ENCODE data around the gene SSNA1.
A peak's percentile ranks its signal among the peaks of the same experiment; 100 is the strongest.

Gene SSNA1

DNA sequence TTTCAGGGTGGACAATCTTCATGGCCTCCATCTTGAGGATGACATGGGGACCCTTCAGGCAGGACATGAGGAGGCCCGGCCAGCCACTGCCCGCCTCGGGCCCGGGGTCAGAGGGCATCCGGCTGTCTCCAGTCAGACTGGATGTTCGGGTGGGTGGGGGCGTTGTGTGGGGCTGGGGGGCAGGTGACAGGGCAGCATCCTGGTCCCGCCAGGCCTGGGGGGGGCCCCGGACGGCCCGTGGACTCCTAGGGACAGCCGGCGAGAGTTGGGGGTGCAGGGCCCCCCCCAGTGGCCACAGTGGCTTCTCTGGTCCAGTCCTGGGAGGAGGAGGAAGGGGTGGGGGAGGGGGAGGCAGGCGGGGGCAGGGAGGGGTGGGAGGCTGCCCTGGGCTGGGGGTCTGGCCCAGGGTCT is 32.6 kb downstream of the SSNA1 start:
- TF ChIP-seq, protein P1, sequence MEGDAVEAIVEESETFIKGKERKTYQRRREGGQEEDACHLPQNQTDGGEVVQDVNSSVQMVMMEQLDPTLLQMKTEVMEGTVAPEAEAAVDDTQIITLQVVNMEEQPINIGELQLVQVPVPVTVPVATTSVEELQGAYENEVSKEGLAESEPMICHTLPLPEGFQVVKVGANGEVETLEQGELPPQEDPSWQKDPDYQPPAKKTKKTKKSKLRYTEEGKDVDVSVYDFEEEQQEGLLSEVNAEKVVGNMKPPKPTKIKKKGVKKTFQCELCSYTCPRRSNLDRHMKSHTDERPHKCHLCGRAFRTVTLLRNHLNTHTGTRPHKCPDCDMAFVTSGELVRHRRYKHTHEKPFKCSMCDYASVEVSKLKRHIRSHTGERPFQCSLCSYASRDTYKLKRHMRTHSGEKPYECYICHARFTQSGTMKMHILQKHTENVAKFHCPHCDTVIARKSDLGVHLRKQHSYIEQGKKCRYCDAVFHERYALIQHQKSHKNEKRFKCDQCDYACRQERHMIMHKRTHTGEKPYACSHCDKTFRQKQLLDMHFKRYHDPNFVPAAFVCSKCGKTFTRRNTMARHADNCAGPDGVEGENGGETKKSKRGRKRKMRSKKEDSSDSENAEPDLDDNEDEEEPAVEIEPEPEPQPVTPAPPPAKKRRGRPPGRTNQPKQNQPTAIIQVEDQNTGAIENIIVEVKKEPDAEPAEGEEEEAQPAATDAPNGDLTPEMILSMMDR (IDR thresholded peaks at IDR 0.05), result no peak
- no peak overlapping the region for H3K27ac ChIP-seq
- H3K4me3 ChIP-seq, result peak overlapping the region; percentile 87
- DNase-seq (ENCODE audit: low spot score), result no peak

DNA sequence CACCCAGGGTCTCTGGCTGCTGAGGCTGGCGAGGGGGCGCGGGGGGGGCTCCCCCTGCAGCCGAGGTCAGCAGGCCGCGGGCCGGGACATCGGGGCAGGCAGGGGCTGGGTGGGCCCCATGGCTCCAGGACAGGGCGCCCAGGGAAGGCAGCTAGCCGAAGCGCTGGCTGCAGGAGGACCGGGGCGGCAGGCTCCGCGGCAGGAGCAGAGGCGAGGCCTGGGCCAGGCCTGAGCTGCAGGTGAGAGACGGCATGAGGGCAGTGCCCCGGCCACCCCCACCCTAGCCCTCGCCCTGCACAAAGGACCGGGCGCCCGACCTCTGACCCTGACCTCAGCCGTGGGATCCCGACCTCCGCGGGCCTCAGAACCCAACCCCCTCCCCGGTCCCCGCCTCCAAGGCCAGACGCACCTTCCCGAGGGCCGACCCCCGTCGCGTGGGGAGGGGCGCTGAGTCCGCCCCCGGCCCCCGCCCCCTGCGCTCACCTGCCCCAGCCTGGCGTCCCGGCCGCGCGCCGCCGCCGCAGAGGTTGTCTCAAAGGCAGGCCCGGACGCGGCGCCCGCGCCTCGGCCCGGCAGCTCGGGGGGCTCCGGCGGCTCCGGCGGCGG is 33.1 kb downstream of the SSNA1 start:
- Histone ChIP-seq H3K4me3 (peak overlapping the region; percentile 87), H3K27ac (peak overlapping the region in 1 of 2 donors; percentile 97)
- no peak for DNase-seq (ENCODE audit: low spot score)
- TF ChIP-seq, protein P1 (IDR thresholded peaks at IDR 0.05), result no peak

- no peak for DNase-seq (ENCODE audit: low spot score)
- Histone ChIP-seq H3K4me3 (peak within 1 kb of the TSS; percentile 87), H3K27ac (peak within 1 kb of the TSS; percentile 71 to 97)
- TF ChIP-seq, protein P1 (IDR thresholded peaks at IDR 0.05), result no peak
These were observed 34.0 kb downstream of the SSNA1 start, which contains the start of gene RNF208 for GRCh38 chr9:137222190-137223077. Gene RNF208 (minus strand): TSS chr9:137222240. CDS start chr9:137221212, 1,028 bp downstream.

- peak overlapping the region; percentile 87 for H3K4me3 ChIP-seq
- peak overlapping the region; percentile 71 to 97 for H3K27ac ChIP-seq
- DNase-seq (ENCODE audit: low spot score), result peak; percentile 99
- TF ChIP-seq, protein P1 (IDR thresholded peaks at IDR 0.05), result no peak
These were observed 34.8 kb downstream of the SSNA1 start for GRCh38 chr9:137223078-137223970.

DNA sequence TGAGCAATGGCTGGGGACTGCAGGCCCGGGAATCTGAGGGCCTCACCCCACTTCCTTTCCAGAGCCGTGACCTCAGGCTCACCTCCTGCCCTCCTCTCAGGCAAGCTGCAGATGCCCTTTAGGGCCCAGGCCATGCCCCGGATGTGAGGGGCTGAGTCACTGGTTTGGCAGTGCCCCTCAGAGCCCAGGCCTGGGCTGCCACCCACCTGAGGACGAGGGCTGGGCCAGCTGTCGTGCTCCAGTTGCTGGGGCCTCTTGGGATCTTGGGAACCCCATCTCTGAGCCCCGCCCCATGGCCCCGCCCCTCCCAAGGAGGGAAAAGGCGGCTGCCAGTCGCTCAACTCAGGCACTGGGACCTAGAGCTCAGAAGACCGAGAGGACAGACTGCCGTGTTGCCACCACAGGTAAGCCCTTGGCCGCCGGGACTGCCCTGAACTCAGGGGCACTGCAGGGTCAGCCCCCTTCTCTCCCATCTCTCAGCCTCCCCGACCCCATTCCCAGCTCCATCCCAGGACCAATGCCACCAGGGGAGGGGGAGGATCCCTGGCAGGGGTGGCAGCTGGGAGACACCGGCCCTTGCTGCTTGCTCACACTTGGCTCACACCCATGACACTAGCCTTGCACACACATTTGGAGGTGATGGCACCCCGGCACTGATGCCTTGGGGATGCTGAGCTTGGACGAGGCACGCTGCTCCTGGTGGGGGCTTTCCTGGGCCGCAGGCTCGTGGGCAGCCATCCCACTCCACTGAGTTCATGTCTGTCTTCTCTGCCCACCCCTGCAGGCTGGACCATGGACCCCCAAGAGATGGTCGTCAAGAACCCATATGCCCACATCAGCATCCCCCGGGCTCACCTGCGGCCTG is 36.6 kb downstream of the SSNA1 start, which contains the start of gene CYSRT1:
TSS of gene CYSRT1 (plus strand) at position 345 of the 865 bp plus-strand sequence. CDS start at position 793, 448 bp downstream.
- DNase-seq (ENCODE audit: low spot score), result no peak
- Histone ChIP-seq H3K27ac (peak within 1 kb of the TSS; percentile 71 to 97), H3K4me3 (peak within 1 kb of the TSS; percentile 87)
- TF ChIP-seq, protein P1 (IDR thresholded peaks at IDR 0.05), result no peak

Measured in coronary artery (tissue), 2 donors.